ENCODE measurements around the gene CERKL.

GRCh38 chr2:181596556-181596955 is 60.3 kb downstream of the CERKL start:
- TF ChIP-seq, protein P1, sequence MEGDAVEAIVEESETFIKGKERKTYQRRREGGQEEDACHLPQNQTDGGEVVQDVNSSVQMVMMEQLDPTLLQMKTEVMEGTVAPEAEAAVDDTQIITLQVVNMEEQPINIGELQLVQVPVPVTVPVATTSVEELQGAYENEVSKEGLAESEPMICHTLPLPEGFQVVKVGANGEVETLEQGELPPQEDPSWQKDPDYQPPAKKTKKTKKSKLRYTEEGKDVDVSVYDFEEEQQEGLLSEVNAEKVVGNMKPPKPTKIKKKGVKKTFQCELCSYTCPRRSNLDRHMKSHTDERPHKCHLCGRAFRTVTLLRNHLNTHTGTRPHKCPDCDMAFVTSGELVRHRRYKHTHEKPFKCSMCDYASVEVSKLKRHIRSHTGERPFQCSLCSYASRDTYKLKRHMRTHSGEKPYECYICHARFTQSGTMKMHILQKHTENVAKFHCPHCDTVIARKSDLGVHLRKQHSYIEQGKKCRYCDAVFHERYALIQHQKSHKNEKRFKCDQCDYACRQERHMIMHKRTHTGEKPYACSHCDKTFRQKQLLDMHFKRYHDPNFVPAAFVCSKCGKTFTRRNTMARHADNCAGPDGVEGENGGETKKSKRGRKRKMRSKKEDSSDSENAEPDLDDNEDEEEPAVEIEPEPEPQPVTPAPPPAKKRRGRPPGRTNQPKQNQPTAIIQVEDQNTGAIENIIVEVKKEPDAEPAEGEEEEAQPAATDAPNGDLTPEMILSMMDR (IDR thresholded peaks at IDR 0.05) = no peak
- TF ChIP-seq POLR2A (IDR thresholded peaks at IDR 0.05) = no peak
